Eye (tissue), 1 donor: ENCODE results near the gene GOLM1.
A peak's percentile ranks its signal among the peaks of the same experiment; 100 is the strongest.
"Not testable (repeated sequence)": the region's sequence is repeated elsewhere in the genome, so short reads cannot be mapped to it uniquely, and the experiment has no call there.

ENCODE experiments used
- DNase-seq: peaks from one replicate; pipeline ENCODE4 v3.0.0-alpha.2; 2015

GOLM1 gene, protein sequence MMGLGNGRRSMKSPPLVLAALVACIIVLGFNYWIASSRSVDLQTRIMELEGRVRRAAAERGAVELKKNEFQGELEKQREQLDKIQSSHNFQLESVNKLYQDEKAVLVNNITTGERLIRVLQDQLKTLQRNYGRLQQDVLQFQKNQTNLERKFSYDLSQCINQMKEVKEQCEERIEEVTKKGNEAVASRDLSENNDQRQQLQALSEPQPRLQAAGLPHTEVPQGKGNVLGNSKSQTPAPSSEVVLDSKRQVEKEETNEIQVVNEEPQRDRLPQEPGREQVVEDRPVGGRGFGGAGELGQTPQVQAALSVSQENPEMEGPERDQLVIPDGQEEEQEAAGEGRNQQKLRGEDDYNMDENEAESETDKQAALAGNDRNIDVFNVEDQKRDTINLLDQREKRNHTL

GRCh38 chr9:86098824-86099700, at the start of gene GOLM1:
TSS of gene GOLM1 (minus strand) at chr9:86099558. CDS start at chr9:86079320, 20,238 bp downstream.
- peak; percentile 89 for DNase-seq

DNA sequence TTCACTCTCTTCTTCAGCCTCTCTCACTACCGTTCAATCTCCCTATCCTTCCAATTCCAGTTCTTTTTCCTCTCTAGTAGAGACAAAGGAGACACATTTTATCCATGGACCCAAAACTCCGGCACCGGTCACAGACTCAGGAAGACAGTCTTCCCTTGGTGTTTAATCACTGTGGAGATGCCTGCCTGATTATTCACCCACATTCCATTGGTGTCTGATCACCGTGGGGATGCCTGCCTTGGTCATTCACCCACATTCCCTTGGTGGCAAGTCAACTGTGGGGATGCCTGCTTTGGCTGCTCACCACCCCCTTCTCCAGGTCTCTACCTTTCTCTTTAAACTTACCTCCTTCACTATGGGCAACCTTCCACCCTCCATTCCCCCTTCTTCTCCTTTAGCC, 47.3 kb upstream of the GOLM1 start:
- not testable (repeated sequence) for DNase-seq

- not testable (repeated sequence) for DNase-seq
Measured at GRCh38 chr9:86145960-86146359, 46.6 kb upstream of the GOLM1 start.

GRCh38 chr9:86142973-86143372, 43.6 kb upstream of the GOLM1 start:
- no peak for DNase-seq

GRCh38 chr9:86141843-86142242, 42.5 kb upstream of the GOLM1 start:
- no peak for DNase-seq

DNA sequence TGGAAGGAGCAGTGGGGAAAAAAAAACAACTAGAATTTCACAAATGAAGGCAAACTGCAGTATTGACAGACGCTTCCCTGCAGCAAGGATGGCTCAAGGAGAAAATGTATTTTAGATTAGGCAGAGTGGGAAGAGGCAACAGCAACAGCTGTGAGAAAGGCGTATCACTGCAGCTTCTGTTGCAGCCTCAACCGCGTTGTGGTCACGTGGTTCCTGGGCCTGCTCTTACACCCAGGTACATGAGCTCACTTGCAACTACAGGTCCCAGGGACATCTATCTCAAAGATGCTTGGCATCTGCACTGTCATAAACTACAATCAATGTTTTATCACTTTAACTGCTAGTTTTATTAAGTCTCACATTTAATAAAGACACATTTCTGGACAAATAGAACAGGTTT, 36.0 kb upstream of the GOLM1 start:
- peak; percentile 30 for DNase-seq

DNA sequence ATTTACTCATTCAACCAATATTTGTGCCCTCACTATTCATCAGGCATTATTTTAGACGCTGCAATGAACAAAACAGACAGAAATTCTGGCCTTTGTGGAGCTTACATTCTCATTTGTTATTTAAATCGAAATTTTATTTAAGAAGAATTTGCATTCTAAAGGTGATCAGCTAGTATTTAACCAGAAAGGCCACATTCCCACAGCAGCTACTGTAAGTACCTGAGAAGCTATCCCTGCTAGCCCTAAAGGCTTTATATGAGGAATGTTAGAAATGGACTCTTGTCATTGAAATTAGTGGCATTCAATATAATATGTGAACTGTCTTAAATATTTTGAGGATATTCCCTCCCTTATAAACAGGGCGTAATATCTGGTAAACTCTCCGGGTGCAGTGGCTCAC, 35.0 kb upstream of the GOLM1 start:
- DNase-seq, result no peak

GRCh38 chr9:86128235-86128822, 29.0 kb upstream of the GOLM1 start:
- DNase-seq, result no peak

GRCh38 chr9:86126998-86127972, 27.9 kb upstream of the GOLM1 start:
- peak; percentile 94 for DNase-seq

DNA sequence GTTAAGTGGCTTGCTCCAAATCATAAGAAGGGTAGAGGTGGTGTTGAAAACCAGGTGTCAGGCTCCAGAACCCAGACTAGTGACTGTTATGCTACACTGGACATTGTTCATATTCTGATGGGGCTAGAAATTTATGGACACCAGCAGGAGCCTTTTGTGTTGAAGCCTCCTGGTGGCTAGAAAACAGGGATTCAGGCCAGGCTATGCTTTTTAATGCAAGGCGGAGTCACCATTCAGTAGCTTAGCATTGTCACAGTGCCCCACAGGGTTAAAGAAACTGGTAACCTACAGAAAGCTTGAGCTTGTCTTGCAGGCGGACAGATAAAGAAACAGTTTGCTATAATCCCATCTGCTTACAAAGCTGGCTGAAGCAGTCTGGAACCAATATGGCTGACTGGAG, 23.0 kb upstream of the GOLM1 start:
- DNase-seq, result peak; percentile 51

- DNase-seq, result no peak
Measured at GRCh38 chr9:86119457-86119856, 20.1 kb upstream of the GOLM1 start.

- peak; percentile 45 for DNase-seq
Measured at GRCh38 chr9:86116425-86116824, 17.1 kb upstream of the GOLM1 start.

DNA sequence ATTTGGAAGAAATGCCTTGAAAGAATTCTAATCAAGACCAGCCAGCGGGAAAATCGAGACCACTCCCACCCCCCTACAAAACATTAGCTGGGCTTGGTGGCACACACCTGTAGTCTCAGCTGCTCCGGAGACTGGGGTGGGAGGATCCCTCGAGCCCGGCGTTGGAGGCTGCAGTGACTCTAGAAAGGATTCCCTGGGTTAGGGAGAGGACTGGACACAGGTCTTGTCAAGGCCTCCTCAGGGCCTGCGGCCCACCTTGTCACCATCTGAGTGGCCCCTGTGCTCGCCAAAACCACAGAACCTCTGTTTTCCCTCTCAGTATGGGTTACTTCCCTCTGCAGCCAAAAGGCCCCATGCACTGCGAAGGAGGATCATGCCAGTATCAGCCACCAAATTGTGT, 16.5 kb upstream of the GOLM1 start:
- DNase-seq, result no peak

GRCh38 chr9:86112057-86112456, 12.7 kb upstream of the GOLM1 start:
- no peak for DNase-seq

DNA sequence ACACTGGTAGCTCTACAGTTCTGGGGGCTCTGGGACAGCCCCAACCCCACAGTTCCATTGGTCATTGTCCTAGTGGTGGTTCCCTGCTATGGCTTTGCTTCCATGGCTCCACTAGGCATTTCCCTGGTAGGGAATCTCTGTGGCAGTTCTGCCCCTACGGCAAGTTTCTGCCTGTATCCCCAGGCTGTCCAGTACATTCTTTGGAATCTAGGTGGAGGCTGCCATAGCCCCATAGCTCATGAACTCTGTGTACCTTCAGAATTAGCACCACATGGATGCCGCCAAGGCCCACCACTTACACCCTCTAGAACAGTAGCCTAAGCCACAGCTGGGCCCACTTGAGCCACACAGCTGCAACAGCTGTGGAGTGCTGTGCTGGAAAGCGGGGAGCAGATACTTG, 3.3 kb upstream of the GOLM1 start:
- DNase-seq, result no peak

DNA sequence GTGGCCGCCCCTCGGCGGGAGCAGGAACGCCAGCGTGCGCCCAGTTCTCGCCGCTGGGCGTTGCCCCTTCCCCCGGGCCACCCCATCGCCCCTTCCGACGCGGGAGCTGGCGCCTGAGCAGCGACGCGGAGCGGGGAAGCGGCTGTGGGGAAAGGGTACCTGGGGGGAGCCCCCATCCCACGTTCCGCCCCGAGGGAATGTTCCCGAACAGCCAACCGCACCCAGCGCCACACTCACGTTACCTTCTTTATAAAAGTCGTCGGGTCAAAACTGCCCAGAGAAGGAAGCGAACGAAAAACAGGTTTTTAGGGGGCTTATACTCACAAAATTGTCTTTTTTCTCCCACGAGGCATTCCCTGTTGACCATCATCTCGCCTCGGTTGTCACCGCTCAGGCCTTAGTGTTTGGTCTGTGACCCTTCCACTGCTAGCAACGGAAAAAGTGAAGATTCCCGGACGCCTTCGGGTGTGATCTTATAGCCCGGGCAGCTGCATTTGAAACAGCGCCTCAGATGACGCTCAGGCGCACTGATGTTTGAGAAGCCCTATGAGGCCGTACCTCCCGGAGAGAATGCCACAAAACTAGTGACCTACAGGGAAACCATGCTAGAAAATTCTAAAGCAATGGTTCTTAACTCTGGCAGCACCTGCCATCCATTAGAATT, 475 bp upstream of the GOLM1 start:
- DNase-seq, result peak; percentile 86

GRCh38 chr9:86097510-86098224, 1.7 kb downstream of the GOLM1 start:
- DNase-seq, result peak; percentile 17

DNA sequence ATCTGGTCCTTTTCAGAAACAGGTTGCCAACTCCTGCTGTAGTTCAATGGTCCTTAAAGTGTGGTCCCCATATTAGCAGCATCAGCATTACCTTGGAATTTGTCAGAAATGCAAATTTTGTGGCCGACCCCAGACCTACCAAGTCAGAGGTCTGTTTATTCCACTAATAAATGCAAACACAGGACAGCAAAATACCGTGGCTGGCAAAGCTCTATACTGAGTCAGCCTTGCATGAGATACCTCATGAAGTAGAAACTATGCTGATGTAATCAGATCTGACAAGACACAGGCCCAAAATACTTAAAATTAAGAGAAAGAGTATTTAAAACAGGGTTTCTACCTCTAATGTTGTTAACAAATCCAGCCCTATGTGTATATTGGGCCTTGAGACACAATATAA, 3.0 kb downstream of the GOLM1 start:
- peak; percentile 35 for DNase-seq

DNA sequence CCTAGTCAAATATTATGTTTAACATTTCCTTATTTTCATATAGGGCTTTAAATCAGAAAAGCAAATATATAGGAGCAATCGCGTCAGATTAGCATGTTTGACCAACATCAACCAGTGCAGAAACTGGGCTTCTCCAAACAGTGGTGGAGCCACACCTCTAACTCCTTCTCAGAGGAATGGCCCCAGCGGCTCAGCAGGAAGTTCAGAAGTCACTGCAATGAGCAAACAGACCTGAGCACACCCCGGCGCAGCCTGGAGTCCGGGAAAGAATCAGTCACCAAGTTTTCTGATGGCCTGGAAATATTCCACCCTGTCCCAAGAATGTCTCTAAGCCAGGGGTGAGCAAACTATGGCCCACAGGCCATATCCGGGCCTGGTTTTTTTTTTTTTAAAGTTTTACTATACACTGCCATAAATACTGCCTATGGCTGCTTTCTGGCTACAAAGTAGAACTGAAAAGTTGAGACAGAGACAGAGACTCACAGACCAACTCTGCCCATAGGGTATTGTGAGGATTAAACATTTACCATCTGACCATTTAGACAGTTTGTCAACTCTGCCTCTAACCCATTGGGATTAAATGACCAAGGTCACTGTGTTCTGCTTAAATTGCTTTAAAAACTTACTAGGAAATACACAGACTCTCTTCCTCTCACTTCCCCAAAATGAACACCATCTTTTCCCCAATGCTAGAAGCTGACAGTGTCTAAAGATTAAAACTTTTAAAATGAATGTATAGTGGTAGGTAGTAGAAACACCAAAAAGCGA, 5.4 kb downstream of the GOLM1 start:
- peak; percentile 8 for DNase-seq

DNA sequence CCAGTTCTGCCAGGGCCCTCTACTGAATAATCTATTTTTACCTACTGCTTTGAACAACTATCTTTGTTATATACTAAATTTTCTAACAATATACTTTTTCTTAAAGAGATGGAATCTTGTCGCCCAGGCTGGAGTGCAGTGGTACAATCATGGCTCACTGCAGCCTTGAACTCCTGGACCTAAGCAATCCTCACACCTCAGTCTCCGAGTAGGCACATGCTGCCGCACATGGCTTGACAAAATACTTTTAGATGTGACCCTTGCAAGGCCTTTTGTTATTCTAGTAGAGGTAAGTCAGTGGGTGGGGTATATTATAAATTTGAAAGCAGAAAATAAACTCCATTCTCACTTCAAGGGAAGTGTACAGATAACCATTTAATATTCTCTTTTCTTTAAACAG, 7.9 kb downstream of the GOLM1 start:
- no peak for DNase-seq
